ENCODE data around the gene FOXP1. TPM values are rescaled to one million over a fixed set of nuclear protein-coding genes. Genes with fewer than 3 reads are reported as not detected.
A peak's percentile ranks its signal among the peaks of the same experiment; 100 is the strongest.

Gene FOXP1
- total and polyA plus RNA-seq, 9 of the 15 experiments (the other 6 are each of a cell fraction or from before 2014, with no cell fraction given), result 7.7 to 34.5 (median 13.7) TPM

DNA sequence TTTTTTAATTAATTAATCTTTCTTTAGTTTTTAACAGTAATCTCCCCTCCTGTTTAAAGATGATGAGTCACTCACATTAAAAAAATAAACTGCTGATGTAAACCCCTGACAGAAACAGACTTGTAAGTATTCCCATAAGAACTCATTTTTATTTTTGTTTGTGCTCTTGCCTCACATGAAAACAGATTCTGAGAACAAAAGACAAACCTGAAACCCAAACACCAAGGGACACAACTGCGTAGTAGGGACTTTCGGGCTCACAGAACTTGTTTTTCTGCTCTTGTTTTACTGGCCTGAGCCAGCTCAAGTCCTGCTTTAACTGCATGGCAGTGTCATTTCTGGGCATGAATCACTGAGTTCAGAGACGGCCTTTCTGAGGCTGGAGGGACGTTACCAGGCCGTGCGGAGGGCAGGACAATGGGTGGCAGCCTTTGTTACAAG lies 600.8 kb downstream of the FOXP1 start (continued):
- TF ChIP-seq, protein P1, sequence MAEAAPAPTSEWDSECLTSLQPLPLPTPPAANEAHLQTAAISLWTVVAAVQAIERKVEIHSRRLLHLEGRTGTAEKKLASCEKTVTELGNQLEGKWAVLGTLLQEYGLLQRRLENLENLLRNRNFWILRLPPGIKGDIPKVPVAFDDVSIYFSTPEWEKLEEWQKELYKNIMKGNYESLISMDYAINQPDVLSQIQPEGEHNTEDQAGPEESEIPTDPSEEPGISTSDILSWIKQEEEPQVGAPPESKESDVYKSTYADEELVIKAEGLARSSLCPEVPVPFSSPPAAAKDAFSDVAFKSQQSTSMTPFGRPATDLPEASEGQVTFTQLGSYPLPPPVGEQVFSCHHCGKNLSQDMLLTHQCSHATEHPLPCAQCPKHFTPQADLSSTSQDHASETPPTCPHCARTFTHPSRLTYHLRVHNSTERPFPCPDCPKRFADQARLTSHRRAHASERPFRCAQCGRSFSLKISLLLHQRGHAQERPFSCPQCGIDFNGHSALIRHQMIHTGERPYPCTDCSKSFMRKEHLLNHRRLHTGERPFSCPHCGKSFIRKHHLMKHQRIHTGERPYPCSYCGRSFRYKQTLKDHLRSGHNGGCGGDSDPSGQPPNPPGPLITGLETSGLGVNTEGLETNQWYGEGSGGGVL (CRISPR knock-in tag; IDR thresholded peaks at IDR 0.05), result no peak
- TF ChIP-seq POLR2H (tag; IDR thresholded peaks at IDR 0.05; ENCODE audit: low read depth) (no peak), ZSCAN32 (CRISPR knock-in tag; IDR thresholded peaks at IDR 0.05) (no peak), CAMTA2 (CRISPR knock-in tag; conservative IDR thresholded peaks at IDR 0.05) (no peak), MAFG (tag; conservative IDR thresholded peaks at IDR 0.05) (peak; percentile 85), GATAD2A (IDR thresholded peaks at IDR 0.05) (no peak), SMC3 (conservative IDR thresholded peaks at IDR 0.05; ENCODE audit: insufficient read depth, low read depth, low read length) (no peak), HIVEP1 (CRISPR knock-in tag; IDR thresholded peaks at IDR 0.05) (no peak), SAP30 (IDR thresholded peaks at IDR 0.05; ENCODE audit: borderline replicate concordance, insufficient read depth, low read depth, low read length, poor library complexity, severe bottlenecking) (no peak), NBN (IDR thresholded peaks at IDR 0.05; ENCODE audit: low read depth) (no peak), ZNF146 (CRISPR knock-in tag; IDR thresholded peaks at IDR 0.05; ENCODE audit: unreplicated experiment) (no peak), FOSL1 (tag; conservative IDR thresholded peaks at IDR 0.05) (peak; percentile 77), PHTF2 (CRISPR knock-in tag; IDR thresholded peaks at IDR 0.05) (no peak), ZNF316 (IDR thresholded peaks at IDR 0.05) (peak; percentile 84), ZNF384 (IDR thresholded peaks at IDR 0.05; ENCODE audit: low read depth, low read length) (no peak), NFE2L1 (tag; IDR thresholded peaks at IDR 0.05; ENCODE audit: borderline replicate concordance, low read depth) (peak; percentile 22; the same call in 1 of the 2 replicates), ZFPM2 (CRISPR knock-in tag; IDR thresholded peaks at IDR 0.05) (no peak), ADNP (tag; IDR thresholded peaks at IDR 0.05) (no peak)
- TF ChIP-seq, protein P2, sequence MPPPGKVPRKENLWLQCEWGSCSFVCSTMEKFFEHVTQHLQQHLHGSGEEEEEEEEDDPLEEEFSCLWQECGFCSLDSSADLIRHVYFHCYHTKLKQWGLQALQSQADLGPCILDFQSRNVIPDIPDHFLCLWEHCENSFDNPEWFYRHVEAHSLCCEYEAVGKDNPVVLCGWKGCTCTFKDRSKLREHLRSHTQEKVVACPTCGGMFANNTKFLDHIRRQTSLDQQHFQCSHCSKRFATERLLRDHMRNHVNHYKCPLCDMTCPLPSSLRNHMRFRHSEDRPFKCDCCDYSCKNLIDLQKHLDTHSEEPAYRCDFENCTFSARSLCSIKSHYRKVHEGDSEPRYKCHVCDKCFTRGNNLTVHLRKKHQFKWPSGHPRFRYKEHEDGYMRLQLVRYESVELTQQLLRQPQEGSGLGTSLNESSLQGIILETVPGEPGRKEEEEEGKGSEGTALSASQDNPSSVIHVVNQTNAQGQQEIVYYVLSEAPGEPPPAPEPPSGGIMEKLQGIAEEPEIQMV (tag; conservative IDR thresholded peaks at IDR 0.05; ENCODE audit: low read depth), result no peak
- TF ChIP-seq, protein P3, sequence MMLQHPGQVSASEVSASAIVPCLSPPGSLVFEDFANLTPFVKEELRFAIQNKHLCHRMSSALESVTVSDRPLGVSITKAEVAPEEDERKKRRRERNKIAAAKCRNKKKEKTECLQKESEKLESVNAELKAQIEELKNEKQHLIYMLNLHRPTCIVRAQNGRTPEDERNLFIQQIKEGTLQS (IDR thresholded peaks at IDR 0.05), result peak; percentile 76
- TF ChIP-seq, protein P3 (CRISPR knock-in tag; conservative IDR thresholded peaks at IDR 0.05), result no peak
- TF ChIP-seq, protein P4, sequence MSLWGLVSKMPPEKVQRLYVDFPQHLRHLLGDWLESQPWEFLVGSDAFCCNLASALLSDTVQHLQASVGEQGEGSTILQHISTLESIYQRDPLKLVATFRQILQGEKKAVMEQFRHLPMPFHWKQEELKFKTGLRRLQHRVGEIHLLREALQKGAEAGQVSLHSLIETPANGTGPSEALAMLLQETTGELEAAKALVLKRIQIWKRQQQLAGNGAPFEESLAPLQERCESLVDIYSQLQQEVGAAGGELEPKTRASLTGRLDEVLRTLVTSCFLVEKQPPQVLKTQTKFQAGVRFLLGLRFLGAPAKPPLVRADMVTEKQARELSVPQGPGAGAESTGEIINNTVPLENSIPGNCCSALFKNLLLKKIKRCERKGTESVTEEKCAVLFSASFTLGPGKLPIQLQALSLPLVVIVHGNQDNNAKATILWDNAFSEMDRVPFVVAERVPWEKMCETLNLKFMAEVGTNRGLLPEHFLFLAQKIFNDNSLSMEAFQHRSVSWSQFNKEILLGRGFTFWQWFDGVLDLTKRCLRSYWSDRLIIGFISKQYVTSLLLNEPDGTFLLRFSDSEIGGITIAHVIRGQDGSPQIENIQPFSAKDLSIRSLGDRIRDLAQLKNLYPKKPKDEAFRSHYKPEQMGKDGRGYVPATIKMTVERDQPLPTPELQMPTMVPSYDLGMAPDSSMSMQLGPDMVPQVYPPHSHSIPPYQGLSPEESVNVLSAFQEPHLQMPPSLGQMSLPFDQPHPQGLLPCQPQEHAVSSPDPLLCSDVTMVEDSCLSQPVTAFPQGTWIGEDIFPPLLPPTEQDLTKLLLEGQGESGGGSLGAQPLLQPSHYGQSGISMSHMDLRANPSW (CRISPR knock-in tag; IDR thresholded peaks at IDR 0.05), result no peak
